ENCODE results near the gene PGP. TPM values are rescaled to one million over a fixed set of nuclear protein-coding genes. Genes with fewer than 3 reads are reported as not detected.

Gene PGP
- total and polyA plus RNA-seq, 10 of the 15 experiments (the other 5 are each of a cell fraction or from before 2014, with no cell fraction given) = 0.42 to 28.0 (median 12.1) TPM

GRCh38 chr16:2223221-2223941, 8.7 kb upstream of the PGP start, which contains the start of gene E4F1 (continued):
- TF ChIP-seq CHD2 (IDR thresholded peaks at IDR 0.05; ENCODE audit: borderline replicate concordance, low read depth, low read length) (0 out of 2 replicates have a peak, but pooled peaks have one; percentile 7), TCF12 (IDR thresholded peaks at IDR 0.05; ENCODE audit: low read depth, low read length) (0 out of 2 replicates have a peak, but pooled peaks have one; percentile 56), CHD4 (IDR thresholded peaks at IDR 0.05) (no peak), PKNOX1 (IDR thresholded peaks at IDR 0.05) (peak; percentile 99), MAX (IDR thresholded peaks at IDR 0.05; ENCODE audit: low read depth, low read length) (peak; percentile 89; the same call in 1 of the 2 replicates), IKZF1 (conservative IDR thresholded peaks at IDR 0.05) (peak; percentile 64), CBFB (IDR thresholded peaks at IDR 0.05; ENCODE audit: low read depth) (no peak), MLLT1 (IDR thresholded peaks at IDR 0.05) (no peak), ZBTB11 (CRISPR knock-in tag; IDR thresholded peaks at IDR 0.05) (no peak; the same call in 1 of the 2 replicates), STAT1 (conservative IDR thresholded peaks at IDR 0.05) (0 out of 2 replicates have a peak, but pooled peaks have one; percentile 75), ZBTB4 (CRISPR knock-in tag; IDR thresholded peaks at IDR 0.05) (no peak), NR2C1 (IDR thresholded peaks at IDR 0.05) (peak; percentile 41; the same call in 1 of the 2 replicates), E4F1 (IDR thresholded peaks at IDR 0.05; ENCODE audit: borderline replicate concordance, partially characterized antibody) (peak; percentile 99), PBX3 (IDR thresholded peaks at IDR 0.05; ENCODE audit: insufficient replicate concordance, low read depth, low read length) (peak; percentile 95), DPF2 (IDR thresholded peaks at IDR 0.05) (peak; percentile 76)
